NCI-H2029 (cell line): ENCODE data around the gene DPF3.

Source experiments
- DNase-seq: peaks from one replicate; lab custom pipeline; 2025; lab: John Stamatoyannopoulos, UW

Gene DPF3

DNA sequence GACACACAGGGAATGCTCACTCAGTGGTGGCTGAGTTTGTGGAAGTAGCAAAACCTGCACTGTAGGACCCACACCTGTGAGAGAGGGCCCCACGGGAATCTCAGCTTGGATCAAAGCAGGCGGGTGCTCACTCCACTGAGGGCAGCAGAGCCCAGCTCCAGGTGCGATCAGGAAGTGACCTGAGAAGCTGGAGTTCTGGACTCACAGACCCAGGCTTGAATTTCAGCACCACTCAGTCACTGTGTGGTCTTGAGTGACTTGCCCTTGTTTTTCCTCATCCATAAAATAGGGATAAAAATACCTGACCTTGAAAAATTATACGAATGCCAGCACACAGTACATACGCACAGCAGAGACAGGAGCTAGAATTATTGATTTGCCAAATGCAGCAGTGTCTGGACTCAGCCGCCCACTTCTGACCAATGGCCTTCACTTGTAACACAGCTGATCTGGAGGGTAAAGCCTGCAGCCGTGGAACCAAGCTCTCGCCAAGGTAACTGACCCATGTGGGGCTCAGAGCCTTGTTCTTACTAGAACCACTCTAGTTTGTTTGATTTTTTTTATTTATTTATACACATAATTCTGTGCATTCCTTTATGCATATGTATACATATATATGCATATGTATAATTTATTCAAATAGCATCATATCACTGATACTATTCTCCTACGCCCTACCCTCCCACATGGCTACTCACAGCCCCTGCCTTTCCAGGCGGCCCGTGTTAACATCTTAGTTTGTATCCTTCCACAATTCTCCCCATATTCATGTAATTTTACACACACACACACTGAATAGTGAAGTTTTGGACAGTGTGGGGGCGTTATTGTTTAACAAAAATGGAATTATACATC, 53.9 kb downstream of the DPF3 start:
- no peak for DNase-seq

DNA sequence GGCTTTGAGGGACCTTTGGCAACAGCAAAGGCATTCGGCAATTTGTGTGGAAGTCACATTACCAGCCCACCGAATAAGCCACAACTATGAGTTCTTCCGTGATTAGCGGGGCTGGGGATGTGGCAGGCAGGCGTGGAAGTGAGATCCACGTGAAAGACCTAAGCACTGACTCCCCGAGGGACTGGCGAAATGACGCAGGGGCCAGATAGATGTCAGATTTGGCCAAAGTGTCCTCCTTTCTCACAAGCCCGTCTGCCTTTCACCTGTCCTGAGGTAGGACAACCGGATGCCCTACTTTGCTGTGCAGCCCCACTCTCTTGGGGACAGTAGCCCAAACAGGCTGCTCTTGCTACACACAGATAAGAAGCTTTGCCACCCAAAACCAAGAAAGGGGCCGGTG, 54.5 kb downstream of the DPF3 start:
- no peak for DNase-seq

- DNase-seq: no peak
Observed at GRCh38 chr14:72836085-72836484, 57.8 kb downstream of the DPF3 start.

- no peak for DNase-seq
Observed at GRCh38 chr14:72833174-72833573, 60.7 kb downstream of the DPF3 start.

GRCh38 chr14:72830786-72831594, 62.9 kb downstream of the DPF3 start:
- no peak for DNase-seq

DNA sequence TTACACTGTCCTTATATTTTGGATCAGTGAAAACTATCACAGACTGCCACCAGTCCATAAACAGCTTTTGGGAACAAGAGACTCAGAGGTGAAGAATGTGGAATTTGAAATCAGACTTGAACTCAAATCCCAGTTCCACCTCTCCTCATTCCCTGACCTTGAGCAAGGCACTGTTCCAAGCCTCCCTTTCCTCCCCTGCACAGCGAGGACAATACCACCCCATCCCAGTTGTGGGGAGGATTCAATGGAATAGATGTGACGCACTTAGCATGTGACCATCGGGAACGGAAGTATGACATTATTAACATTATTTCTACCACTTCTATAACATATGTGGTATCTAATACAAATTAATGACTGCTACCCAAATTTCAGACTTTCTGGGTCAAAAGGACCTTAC, 63.5 kb downstream of the DPF3 start:
- DNase-seq: no peak

DNA sequence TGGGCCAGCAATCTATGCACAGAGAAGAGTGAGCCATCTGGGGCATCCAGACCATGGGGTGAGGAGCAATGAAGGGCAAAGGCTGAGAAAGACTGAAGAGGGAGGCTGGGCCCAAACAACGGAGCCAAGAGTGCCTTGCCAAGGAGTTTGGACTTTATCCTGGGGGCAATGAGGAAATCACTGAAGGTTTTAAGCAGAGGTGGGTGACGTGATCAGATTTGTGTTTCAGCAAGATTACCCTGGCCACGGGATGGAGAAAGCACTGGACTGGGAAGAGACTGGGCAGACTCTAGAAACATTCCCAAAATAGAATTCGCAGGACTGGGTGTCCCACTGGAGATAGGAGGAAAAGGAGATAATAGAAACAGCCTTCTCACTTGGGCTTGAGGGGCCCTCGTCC, 65.3 kb downstream of the DPF3 start:
- DNase-seq: no peak

DNA sequence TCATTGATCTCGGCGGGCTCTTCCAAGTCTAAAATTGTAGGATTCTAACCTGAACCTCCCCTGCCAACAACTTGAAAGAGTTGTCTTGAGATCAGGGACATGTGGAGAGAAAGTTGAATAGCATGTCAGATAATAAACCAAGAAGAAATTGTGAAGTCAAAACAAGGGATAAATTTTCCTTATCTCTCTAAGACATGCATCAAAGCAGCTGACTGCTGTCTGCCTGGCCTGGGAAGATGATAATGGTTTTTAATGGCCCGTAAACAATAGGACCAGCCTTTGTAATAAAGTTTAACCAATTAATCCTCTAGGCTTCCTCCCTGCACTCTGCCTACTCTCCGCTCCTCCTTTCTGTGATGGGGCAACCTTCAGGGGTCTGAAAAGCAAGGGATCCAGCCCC, 67.9 kb downstream of the DPF3 start:
- DNase-seq: no peak

DNA sequence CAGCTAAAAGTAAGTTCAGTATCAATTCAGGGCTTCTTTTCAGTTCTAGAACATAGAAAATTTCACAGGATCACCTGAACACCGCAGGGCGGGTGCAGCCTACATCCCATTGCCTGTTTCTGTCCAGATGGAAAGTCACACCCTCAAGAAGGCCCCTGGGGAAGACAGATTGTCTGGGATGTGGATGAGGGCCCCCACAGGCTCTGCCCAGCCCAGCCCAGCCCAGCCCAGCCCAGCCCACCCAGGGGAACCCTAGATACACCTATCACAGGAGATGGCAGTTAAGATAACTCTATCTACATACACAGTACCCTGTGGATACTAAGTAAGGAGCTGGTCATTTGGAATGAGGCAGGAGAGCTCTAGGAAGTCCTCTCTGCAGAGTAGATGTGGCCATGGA, 68.4 kb downstream of the DPF3 start:
- no peak for DNase-seq

DNA sequence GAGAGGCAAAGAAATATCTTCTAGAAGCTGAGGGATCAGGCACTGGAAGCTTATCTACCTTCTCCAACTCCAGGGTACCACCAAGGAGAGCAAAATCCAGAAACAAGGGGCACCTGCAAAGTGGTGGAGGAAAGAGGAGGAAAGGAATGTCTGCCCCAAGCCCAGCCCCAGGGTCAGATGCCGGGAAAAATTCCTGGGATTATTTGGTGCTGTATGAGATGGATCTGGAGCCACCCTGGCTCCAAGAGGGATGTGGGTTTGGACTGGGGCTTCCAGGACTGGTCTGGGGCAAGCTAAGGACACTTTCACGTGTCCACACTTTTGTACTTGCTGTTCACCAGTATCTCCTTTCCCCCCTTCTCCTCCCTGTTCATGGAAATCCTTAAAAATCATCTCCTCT, 69.8 kb downstream of the DPF3 start:
- DNase-seq: no peak

- DNase-seq: no peak
Observed at GRCh38 chr14:72822946-72823611, 70.8 kb downstream of the DPF3 start.

GRCh38 chr14:72818998-72819397, 74.9 kb downstream of the DPF3 start:
- DNase-seq: no peak

GRCh38 chr14:72816287-72816686, 77.6 kb downstream of the DPF3 start:
- no peak for DNase-seq

- no peak for DNase-seq
Observed at GRCh38 chr14:72815430-72815829, 78.5 kb downstream of the DPF3 start.

- DNase-seq: no peak
Observed at GRCh38 chr14:72812292-72812851, 81.5 kb downstream of the DPF3 start.

DNA sequence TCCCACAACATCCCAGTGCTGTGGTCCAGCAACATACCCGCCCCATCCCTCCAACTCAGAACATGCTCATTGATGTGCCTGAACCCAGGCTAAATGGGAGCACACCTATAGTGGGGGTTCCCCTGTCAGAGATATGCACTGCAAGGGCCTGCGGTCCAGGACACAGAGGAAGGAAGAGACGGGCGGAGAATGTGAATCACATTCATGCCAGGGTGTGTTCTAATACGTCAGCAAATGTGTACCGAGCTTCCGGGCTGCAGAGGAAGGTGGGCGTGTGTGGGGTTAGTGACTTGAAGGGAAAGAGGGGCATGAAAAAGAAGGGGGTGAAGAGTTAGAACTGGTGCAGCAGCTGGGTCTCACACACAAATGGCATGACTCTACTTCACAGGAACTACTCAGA, 83.7 kb downstream of the DPF3 start:
- no peak for DNase-seq

- DNase-seq: no peak
Observed at GRCh38 chr14:72809063-72809462, 84.8 kb downstream of the DPF3 start.

DNA sequence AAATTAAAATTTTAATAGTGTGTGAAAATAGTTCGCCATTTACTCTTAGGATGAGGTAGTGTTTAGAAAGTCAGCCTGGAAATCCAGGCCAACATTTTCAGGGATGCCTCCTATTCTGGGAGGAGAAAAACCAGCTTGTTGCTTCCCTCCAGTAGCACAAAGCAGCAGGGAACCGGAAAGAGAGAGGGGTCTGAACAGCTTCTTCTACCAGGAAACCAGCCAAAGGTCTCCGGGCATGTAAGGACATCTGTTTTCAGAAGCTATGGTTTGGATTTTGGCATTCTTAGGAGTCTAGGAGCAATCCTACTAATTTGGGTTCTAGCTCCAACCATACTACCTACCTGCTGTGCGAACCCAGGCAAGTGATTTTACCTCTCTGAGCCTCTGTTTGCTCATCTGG, 85.3 kb downstream of the DPF3 start:
- DNase-seq: no peak

DNA sequence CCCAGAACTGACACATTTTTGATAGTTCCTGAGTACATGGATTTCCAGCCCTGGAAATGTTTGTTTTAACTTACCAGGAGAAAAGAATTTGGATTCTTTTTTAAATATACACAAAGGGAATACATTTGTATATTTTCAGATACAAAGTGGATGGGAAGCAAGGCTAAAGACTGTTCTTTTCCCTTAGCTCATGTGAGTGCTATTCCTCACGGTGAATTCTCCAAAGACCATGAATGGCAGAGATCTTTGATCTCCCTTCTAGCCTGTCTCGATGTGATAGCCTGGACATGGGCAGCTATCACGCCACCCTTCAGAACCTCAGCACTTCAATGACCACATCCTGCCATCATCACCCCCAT, 91.3 kb downstream of the DPF3 start:
- DNase-seq: no peak

DNA sequence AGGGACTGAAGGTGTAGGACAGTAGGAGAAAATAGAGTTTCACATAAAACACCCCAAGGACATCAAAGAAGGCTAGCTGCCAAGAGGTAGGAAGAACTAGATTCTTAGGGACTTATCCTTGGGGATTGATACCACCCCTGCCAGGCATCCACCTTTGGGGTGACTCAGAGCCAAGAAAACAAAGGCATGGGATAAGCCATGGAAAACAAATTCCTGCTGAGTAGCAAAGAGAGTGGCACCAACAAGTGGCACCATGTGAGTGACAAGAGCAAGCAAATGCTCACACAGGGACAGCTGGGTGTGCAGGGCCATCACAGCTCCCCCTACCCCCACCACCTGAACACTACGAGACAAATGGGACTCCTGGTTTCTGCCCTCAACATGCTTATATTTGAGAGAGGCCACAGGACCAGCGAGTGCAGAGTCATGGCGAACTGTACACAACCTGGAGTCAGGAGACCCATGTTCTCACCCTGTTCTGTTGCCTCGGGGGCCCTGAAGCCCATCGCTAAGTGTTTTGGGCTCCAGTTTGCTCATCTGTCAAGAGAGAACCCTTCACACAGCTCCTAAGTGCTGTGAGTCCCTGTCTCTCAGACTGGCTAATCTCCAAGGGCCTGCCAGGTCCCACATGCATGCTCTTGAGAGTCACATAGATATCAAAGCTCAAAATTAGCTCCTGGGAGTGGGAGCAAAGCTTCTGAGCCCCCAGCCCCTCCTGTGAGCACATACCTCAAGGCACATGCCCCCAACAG, 91.9 kb downstream of the DPF3 start:
- DNase-seq: no peak

- no peak for DNase-seq
Observed at GRCh38 chr14:72801381-72801812, 92.5 kb downstream of the DPF3 start.

DNA sequence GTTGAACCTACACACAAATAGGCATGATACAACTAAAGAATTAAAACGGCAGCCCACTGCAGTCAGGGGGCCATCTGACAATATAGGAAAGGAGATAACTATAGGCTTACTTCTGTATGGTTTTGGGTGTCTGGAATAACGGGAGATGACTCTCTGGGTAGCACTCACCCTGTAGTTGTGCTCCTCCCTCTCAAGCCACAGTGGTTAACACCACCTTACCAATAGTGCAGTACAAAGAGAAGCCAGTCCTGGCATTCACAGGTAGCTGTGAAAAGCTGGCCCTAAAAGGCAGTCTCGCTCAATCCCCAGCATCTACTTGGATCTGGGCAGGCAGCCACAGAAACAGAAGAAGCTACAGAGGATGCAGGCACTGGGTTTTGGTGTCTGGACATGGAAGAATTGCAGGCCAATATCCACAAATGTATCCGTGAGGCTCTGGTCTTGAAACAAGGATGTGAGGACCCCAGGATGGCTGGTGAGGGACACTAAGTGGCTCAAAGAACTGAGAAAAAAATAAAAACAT, 93.0 kb downstream of the DPF3 start:
- no peak for DNase-seq
